Iris pigment epithelial cell (primary cell): ENCODE measurements around the gene BRIX1.
"Not testable (repeated sequence)": the region's sequence is repeated elsewhere in the genome, so short reads cannot be mapped to it uniquely, and the experiment has no call there.

ENCODE experiments used
- DNase-seq: peaks from one replicate; pipeline ENCODE4 v3.0.0-alpha.2; 2011; ENCODE audit warnings: low read depth

The BRIX1 gene

DNA sequence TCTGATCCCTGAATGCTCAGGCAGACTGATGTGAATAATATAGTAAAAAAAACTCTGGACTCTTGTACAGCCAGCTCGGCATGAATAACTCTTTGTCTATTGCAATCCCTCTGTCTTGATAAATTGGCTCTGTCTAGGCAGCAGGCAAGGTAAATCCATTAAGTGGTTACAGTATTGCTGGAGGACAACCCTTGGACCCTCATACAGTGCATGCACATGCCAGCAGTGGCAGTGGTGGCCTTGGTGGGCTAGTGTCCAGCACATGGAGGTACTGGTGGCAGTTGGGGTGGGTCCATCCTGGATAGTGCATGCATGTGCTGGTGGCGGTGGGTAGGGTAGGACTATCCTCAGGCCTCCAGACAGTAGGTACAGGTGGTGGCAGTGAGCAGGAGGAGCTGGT is 52.7 kb downstream of the BRIX1 start:
- DNase-seq, result no peak

DNA sequence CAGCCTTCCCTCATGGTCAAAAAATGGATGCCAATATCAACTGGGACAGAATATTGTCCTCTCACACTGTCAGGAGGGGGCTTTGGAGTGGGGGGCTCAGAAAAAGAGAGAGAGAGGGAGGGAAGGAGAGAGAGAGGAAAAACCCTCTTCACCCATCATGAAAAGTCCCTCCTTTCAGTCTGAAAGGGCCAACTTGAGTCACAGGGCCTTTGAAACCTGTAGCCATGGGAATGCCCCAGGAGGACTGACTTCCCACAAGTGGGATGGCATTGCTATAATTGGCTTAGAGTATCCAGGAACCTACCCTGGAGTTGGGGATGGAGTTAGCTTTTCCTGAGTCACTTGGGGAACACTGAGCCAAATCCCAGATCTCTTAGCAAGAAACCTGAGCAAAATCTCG is 55.0 kb downstream of the BRIX1 start:
- no peak for DNase-seq

DNA sequence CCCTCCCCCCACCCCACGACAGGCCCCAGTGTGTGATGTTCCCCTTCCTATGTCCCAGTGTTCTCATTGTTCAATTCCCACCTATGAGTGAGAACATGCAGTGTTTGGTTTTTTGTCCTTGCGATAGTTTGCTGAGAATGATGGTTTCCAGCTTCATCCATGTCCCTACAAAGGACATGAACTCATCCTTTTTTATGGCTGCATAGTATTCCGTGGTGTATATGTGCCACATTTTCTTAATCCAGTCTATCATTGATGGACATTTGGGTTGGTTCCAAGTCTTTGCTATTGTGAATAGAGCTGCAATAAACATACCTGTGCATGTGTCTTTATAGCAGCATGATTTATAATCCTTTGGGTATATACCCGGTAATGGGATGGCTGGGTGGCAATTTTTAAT is 56.1 kb downstream of the BRIX1 start:
- DNase-seq, result not testable (repeated sequence)
